ENCODE measurements around the gene SLC7A9.
"Not testable (repeated sequence)": the region's sequence is repeated elsewhere in the genome, so short reads cannot be mapped to it uniquely, and the experiment has no call there.

SLC7A9 gene

GRCh38 chr19:32868206-32868950 lies 1.2 kb downstream of the SLC7A9 start:
- Histone ChIP-seq H3K27me3 (replicated peaks in 2 of 5; ENCODE audit: control insufficient read depth in 4 of 5, insufficient read depth in 5 of 5, low read length in 4 of 5) (no peaks in the 10 kb centered on the region), H3K4me3 (ENCODE audit: control insufficient read depth in 1 of 7, extremely low read depth in 1 of 7, insufficient read depth in 4 of 7, low read depth in 2 of 7, low read length in 6 of 7) (no peak overlapping the region), H3K36me3 (ENCODE audit: control insufficient read depth in 4 of 4, insufficient read depth in 4 of 4, low read length in 3 of 4) (no peaks in the 10 kb centered on the region), H3K27ac (ENCODE audit: insufficient read depth in 1 of 2, low read depth in 1 of 2, low read length in 2 of 2, poor library complexity in 1 of 2, severe bottlenecking in 2 of 2) (no peak overlapping the region), H3K9me3 (ENCODE audit: control extremely low read depth in 1 of 5, control insufficient read depth in 4 of 5, insufficient read depth in 2 of 5, low read depth in 1 of 5, low read length in 4 of 5) (no peaks in the 10 kb centered on the region), H3K4me1 (ENCODE audit: control extremely low read depth in 1 of 4, control insufficient read depth in 4 of 4, insufficient read depth in 4 of 4, low read length in 3 of 4) (no peaks in the 10 kb centered on the region)
- over 99% methylated on average over 16 of the region's 19 CpGs for WGBS (ENCODE audit: insufficient coverage)
- no peak for DNase-seq
- ChIA-PET POLR2A (no interaction called here), CTCF (no interaction called here)

GRCh38 chr19:32867436-32867835 lies 2.1 kb downstream of the SLC7A9 start:
- CTCF ChIA-PET; H3K36me3 ChIP-seq (ENCODE audit: control insufficient read depth in 4 of 4, insufficient read depth in 4 of 4, low read length in 3 of 4); POLR2A ChIA-PET; H3K9me3 ChIP-seq (ENCODE audit: control extremely low read depth in 1 of 5, control insufficient read depth in 4 of 5, insufficient read depth in 2 of 5, low read depth in 1 of 5, low read length in 4 of 5); H3K27me3 ChIP-seq (replicated peaks in 2 of 5; ENCODE audit: control insufficient read depth in 4 of 5, insufficient read depth in 5 of 5, low read length in 4 of 5); DNase-seq; H3K4me1 ChIP-seq (ENCODE audit: control extremely low read depth in 1 of 4, control insufficient read depth in 4 of 4, insufficient read depth in 4 of 4, low read length in 3 of 4); H3K4me3 ChIP-seq (ENCODE audit: control insufficient read depth in 1 of 7, extremely low read depth in 1 of 7, insufficient read depth in 4 of 7, low read depth in 2 of 7, low read length in 6 of 7); H3K27ac ChIP-seq (ENCODE audit: insufficient read depth in 1 of 2, low read depth in 1 of 2, low read length in 2 of 2, poor library complexity in 1 of 2, severe bottlenecking in 2 of 2): not testable (repeated sequence)
- WGBS (ENCODE audit: insufficient coverage): 100% methylated on average over 8 of the region's 9 CpGs

- H3K4me3 ChIP-seq (ENCODE audit: control insufficient read depth in 1 of 7, extremely low read depth in 1 of 7, insufficient read depth in 4 of 7, low read depth in 2 of 7, low read length in 6 of 7): no peak overlapping the region
- H3K27me3 ChIP-seq (replicated peaks in 2 of 5; ENCODE audit: control insufficient read depth in 4 of 5, insufficient read depth in 5 of 5, low read length in 4 of 5): no peaks in the 10 kb centered on the region
- H3K27ac ChIP-seq (ENCODE audit: insufficient read depth in 1 of 2, low read depth in 1 of 2, low read length in 2 of 2, poor library complexity in 1 of 2, severe bottlenecking in 2 of 2): no peak overlapping the region
- DNase-seq: no peak
- H3K9me3 ChIP-seq (ENCODE audit: control extremely low read depth in 1 of 5, control insufficient read depth in 4 of 5, insufficient read depth in 2 of 5, low read depth in 1 of 5, low read length in 4 of 5): no peaks in the 10 kb centered on the region
- ChIA-PET POLR2A (no interaction called here), CTCF (no interaction called here)
- WGBS (ENCODE audit: insufficient coverage): 95% methylated on average over 12 of the region's 12 CpGs
- no peaks in the 10 kb centered on the region for H3K4me1 ChIP-seq (ENCODE audit: control extremely low read depth in 1 of 4, control insufficient read depth in 4 of 4, insufficient read depth in 4 of 4, low read length in 3 of 4)
- H3K36me3 ChIP-seq (ENCODE audit: control insufficient read depth in 4 of 4, insufficient read depth in 4 of 4, low read length in 3 of 4): no peaks in the 10 kb centered on the region
Measured at GRCh38 chr19:32866564-32867265, 2.9 kb downstream of the SLC7A9 start.

GRCh38 chr19:32866061-32866460 lies 3.5 kb downstream of the SLC7A9 start:
- no peaks in the 10 kb centered on the region for H3K36me3 ChIP-seq (ENCODE audit: control insufficient read depth in 4 of 4, insufficient read depth in 4 of 4, low read length in 3 of 4)
- no peaks in the 10 kb centered on the region for H3K9me3 ChIP-seq (ENCODE audit: control extremely low read depth in 1 of 5, control insufficient read depth in 4 of 5, insufficient read depth in 2 of 5, low read depth in 1 of 5, low read length in 4 of 5)
- no peak overlapping the region for H3K4me3 ChIP-seq (ENCODE audit: control insufficient read depth in 1 of 7, extremely low read depth in 1 of 7, insufficient read depth in 4 of 7, low read depth in 2 of 7, low read length in 6 of 7)
- H3K4me1 ChIP-seq (ENCODE audit: control extremely low read depth in 1 of 4, control insufficient read depth in 4 of 4, insufficient read depth in 4 of 4, low read length in 3 of 4): no peaks in the 10 kb centered on the region
- ChIA-PET POLR2A (no interaction called here), CTCF (no interaction called here)
- DNase-seq: no peak
- 96% methylated on average over 4 of the region's 7 CpGs for WGBS (ENCODE audit: insufficient coverage)
- H3K27me3 ChIP-seq (replicated peaks in 2 of 5; ENCODE audit: control insufficient read depth in 4 of 5, insufficient read depth in 5 of 5, low read length in 4 of 5): no peaks in the 10 kb centered on the region
- no peak overlapping the region for H3K27ac ChIP-seq (ENCODE audit: insufficient read depth in 1 of 2, low read depth in 1 of 2, low read length in 2 of 2, poor library complexity in 1 of 2, severe bottlenecking in 2 of 2)

GRCh38 chr19:32865326-32865725 lies 4.2 kb downstream of the SLC7A9 start:
- Histone ChIP-seq H3K4me1 (ENCODE audit: control extremely low read depth in 1 of 4, control insufficient read depth in 4 of 4, insufficient read depth in 4 of 4, low read length in 3 of 4) (no peaks in the 10 kb centered on the region), H3K4me3 (ENCODE audit: control insufficient read depth in 1 of 7, extremely low read depth in 1 of 7, insufficient read depth in 4 of 7, low read depth in 2 of 7, low read length in 6 of 7) (no peak overlapping the region), H3K36me3 (ENCODE audit: control insufficient read depth in 4 of 4, insufficient read depth in 4 of 4, low read length in 3 of 4) (no peaks in the 10 kb centered on the region), H3K27ac (ENCODE audit: insufficient read depth in 1 of 2, low read depth in 1 of 2, low read length in 2 of 2, poor library complexity in 1 of 2, severe bottlenecking in 2 of 2) (no peak overlapping the region), H3K27me3 (replicated peaks in 2 of 5; ENCODE audit: control insufficient read depth in 4 of 5, insufficient read depth in 5 of 5, low read length in 4 of 5) (no peaks in the 10 kb centered on the region), H3K9me3 (ENCODE audit: control extremely low read depth in 1 of 5, control insufficient read depth in 4 of 5, insufficient read depth in 2 of 5, low read depth in 1 of 5, low read length in 4 of 5) (no peaks in the 10 kb centered on the region)
- no peak for DNase-seq
- ChIA-PET CTCF (no interaction called here), POLR2A (no interaction called here)
- WGBS (ENCODE audit: insufficient coverage): 97% methylated on average over 5 of the region's 6 CpGs

- POLR2A ChIA-PET: no interaction called here
- no peak for DNase-seq
Measured at GRCh38 chr19:32864318-32865007, 5.1 kb downstream of the SLC7A9 start.

GRCh38 chr19:32863841-32864240 lies 5.7 kb downstream of the SLC7A9 start:
- no peaks in the 10 kb centered on the region for H3K36me3 ChIP-seq (ENCODE audit: control insufficient read depth in 4 of 4, insufficient read depth in 4 of 4, low read length in 3 of 4)
- WGBS (ENCODE audit: insufficient coverage): 97% methylated on average over 12 of the region's 13 CpGs
- ChIA-PET POLR2A (no interaction called here), CTCF (no interaction called here)
- H3K4me3 ChIP-seq (ENCODE audit: control insufficient read depth in 1 of 7, extremely low read depth in 1 of 7, insufficient read depth in 4 of 7, low read depth in 2 of 7, low read length in 6 of 7): no peak overlapping the region
- H3K27me3 ChIP-seq (replicated peaks in 2 of 5; ENCODE audit: control insufficient read depth in 4 of 5, insufficient read depth in 5 of 5, low read length in 4 of 5): no peaks in the 10 kb centered on the region
- H3K4me1 ChIP-seq (ENCODE audit: control extremely low read depth in 1 of 4, control insufficient read depth in 4 of 4, insufficient read depth in 4 of 4, low read length in 3 of 4): no peaks in the 10 kb centered on the region
- DNase-seq: no peak
- no peaks in the 10 kb centered on the region for H3K9me3 ChIP-seq (ENCODE audit: control extremely low read depth in 1 of 5, control insufficient read depth in 4 of 5, insufficient read depth in 2 of 5, low read depth in 1 of 5, low read length in 4 of 5)
- H3K27ac ChIP-seq (ENCODE audit: insufficient read depth in 1 of 2, low read depth in 1 of 2, low read length in 2 of 2, poor library complexity in 1 of 2, severe bottlenecking in 2 of 2): no peak overlapping the region

More at GRCh38 chr19:32864318-32865007, 5.1 kb downstream of the SLC7A9 start:
- 96% methylated on average over 33 of the region's 35 CpGs for WGBS (ENCODE audit: insufficient coverage)
- CTCF ChIA-PET: no interaction called here
- Histone ChIP-seq H3K4me3 (ENCODE audit: control insufficient read depth in 1 of 7, extremely low read depth in 1 of 7, insufficient read depth in 4 of 7, low read depth in 2 of 7, low read length in 6 of 7) (no peak overlapping the region), H3K27me3 (replicated peaks in 2 of 5; ENCODE audit: control insufficient read depth in 4 of 5, insufficient read depth in 5 of 5, low read length in 4 of 5) (no peaks in the 10 kb centered on the region), H3K9me3 (ENCODE audit: control extremely low read depth in 1 of 5, control insufficient read depth in 4 of 5, insufficient read depth in 2 of 5, low read depth in 1 of 5, low read length in 4 of 5) (no peaks in the 10 kb centered on the region), H3K36me3 (ENCODE audit: control insufficient read depth in 4 of 4, insufficient read depth in 4 of 4, low read length in 3 of 4) (no peaks in the 10 kb centered on the region), H3K4me1 (ENCODE audit: control extremely low read depth in 1 of 4, control insufficient read depth in 4 of 4, insufficient read depth in 4 of 4, low read length in 3 of 4) (no peaks in the 10 kb centered on the region), H3K27ac (ENCODE audit: insufficient read depth in 1 of 2, low read depth in 1 of 2, low read length in 2 of 2, poor library complexity in 1 of 2, severe bottlenecking in 2 of 2) (no peak overlapping the region)
